ENCODE data around the gene FAM120A. TPM values are rescaled to one million over a fixed set of nuclear protein-coding genes. Genes with fewer than 3 reads are reported as not detected.

Gene FAM120A
- polyA plus RNA-seq, 1 donor from 2014 or later, result 8.9 TPM

DNA sequence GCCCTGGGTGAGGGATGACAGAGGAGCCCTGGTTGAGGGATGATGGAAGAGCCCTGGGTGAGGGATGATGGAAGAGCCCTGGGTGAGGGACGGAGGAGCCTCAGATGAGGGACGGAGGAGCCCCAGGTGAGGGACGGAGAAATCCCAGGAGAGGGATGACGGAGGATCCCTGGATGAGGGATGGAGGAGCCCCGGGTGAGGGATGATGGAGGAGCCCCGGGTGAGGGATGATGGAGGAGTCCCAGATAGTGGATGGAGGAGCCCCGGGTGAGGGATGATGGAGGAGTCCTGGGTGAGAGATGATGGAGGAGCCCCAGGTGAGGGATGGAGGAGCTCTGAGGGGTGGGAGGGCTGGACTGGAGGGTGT is 135.8 kb downstream of the FAM120A start:
- H2AFZ ChIP-seq (ENCODE audit: low read depth, low read length), result no peak overlapping the region
- H3K9me3 ChIP-seq (ENCODE audit: low read length), result no peaks in the 10 kb centered on the region
- H3K9ac ChIP-seq (ENCODE audit: low read length), result no peak overlapping the region
- H3K9me2 ChIP-seq (ENCODE audit: insufficient read depth, low read length), result no peaks in the 10 kb centered on the region
- TF ChIP-seq SMC3 (conservative IDR thresholded peaks at IDR 0.05; ENCODE audit: poor library complexity) (no peak), POLR2AphosphoS5 (IDR thresholded peaks at IDR 0.05) (no peak), EZH2 (IDR thresholded peaks at IDR 0.05; ENCODE audit: borderline replicate concordance, insufficient read depth, low read length, poor library complexity, severe bottlenecking) (no peak), EP300 (conservative IDR thresholded peaks at IDR 0.05; ENCODE audit: poor library complexity, severe bottlenecking) (no peak), RAD21 (conservative IDR thresholded peaks at IDR 0.05) (no peak), TAF1 (IDR thresholded peaks at IDR 0.05; ENCODE audit: low read depth) (no peak), MXI1 (conservative IDR thresholded peaks at IDR 0.05; ENCODE audit: poor library complexity, severe bottlenecking) (no peak)
- TF ChIP-seq, protein P1, sequence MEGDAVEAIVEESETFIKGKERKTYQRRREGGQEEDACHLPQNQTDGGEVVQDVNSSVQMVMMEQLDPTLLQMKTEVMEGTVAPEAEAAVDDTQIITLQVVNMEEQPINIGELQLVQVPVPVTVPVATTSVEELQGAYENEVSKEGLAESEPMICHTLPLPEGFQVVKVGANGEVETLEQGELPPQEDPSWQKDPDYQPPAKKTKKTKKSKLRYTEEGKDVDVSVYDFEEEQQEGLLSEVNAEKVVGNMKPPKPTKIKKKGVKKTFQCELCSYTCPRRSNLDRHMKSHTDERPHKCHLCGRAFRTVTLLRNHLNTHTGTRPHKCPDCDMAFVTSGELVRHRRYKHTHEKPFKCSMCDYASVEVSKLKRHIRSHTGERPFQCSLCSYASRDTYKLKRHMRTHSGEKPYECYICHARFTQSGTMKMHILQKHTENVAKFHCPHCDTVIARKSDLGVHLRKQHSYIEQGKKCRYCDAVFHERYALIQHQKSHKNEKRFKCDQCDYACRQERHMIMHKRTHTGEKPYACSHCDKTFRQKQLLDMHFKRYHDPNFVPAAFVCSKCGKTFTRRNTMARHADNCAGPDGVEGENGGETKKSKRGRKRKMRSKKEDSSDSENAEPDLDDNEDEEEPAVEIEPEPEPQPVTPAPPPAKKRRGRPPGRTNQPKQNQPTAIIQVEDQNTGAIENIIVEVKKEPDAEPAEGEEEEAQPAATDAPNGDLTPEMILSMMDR (IDR thresholded peaks at IDR 0.05; ENCODE audit: poor library complexity, severe bottlenecking), result no peak
- TF ChIP-seq, protein P2, sequence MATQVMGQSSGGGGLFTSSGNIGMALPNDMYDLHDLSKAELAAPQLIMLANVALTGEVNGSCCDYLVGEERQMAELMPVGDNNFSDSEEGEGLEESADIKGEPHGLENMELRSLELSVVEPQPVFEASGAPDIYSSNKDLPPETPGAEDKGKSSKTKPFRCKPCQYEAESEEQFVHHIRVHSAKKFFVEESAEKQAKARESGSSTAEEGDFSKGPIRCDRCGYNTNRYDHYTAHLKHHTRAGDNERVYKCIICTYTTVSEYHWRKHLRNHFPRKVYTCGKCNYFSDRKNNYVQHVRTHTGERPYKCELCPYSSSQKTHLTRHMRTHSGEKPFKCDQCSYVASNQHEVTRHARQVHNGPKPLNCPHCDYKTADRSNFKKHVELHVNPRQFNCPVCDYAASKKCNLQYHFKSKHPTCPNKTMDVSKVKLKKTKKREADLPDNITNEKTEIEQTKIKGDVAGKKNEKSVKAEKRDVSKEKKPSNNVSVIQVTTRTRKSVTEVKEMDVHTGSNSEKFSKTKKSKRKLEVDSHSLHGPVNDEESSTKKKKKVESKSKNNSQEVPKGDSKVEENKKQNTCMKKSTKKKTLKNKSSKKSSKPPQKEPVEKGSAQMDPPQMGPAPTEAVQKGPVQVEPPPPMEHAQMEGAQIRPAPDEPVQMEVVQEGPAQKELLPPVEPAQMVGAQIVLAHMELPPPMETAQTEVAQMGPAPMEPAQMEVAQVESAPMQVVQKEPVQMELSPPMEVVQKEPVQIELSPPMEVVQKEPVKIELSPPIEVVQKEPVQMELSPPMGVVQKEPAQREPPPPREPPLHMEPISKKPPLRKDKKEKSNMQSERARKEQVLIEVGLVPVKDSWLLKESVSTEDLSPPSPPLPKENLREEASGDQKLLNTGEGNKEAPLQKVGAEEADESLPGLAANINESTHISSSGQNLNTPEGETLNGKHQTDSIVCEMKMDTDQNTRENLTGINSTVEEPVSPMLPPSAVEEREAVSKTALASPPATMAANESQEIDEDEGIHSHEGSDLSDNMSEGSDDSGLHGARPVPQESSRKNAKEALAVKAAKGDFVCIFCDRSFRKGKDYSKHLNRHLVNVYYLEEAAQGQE (IDR thresholded peaks at IDR 0.05; ENCODE audit: borderline replicate concordance), result no peak
- H3K4me3 ChIP-seq (ENCODE audit: low read length), result no peak overlapping the region
- no peaks in the 10 kb centered on the region for H3K27me3 ChIP-seq (ENCODE audit: insufficient read depth, low read depth, low read length)
- peaks cover 3% of the 10 kb centered on the region for H4K20me1 ChIP-seq (ENCODE audit: insufficient read depth)
- H3K27ac ChIP-seq (ENCODE audit: low read length), result no peak overlapping the region
- peaks cover 57% of the 10 kb centered on the region for H3K79me2 ChIP-seq (replicated peaks; ENCODE audit: insufficient read depth, low read length)
- no peaks in the 10 kb centered on the region for H3K36me3 ChIP-seq (ENCODE audit: insufficient read depth, low read length)
- H3F3A ChIP-seq (ENCODE audit: insufficient read depth, low read length, poor library complexity, severe bottlenecking), result no peaks in the 10 kb centered on the region
- no peak overlapping the region for H3K4me2 ChIP-seq (ENCODE audit: low read length)

DNA sequence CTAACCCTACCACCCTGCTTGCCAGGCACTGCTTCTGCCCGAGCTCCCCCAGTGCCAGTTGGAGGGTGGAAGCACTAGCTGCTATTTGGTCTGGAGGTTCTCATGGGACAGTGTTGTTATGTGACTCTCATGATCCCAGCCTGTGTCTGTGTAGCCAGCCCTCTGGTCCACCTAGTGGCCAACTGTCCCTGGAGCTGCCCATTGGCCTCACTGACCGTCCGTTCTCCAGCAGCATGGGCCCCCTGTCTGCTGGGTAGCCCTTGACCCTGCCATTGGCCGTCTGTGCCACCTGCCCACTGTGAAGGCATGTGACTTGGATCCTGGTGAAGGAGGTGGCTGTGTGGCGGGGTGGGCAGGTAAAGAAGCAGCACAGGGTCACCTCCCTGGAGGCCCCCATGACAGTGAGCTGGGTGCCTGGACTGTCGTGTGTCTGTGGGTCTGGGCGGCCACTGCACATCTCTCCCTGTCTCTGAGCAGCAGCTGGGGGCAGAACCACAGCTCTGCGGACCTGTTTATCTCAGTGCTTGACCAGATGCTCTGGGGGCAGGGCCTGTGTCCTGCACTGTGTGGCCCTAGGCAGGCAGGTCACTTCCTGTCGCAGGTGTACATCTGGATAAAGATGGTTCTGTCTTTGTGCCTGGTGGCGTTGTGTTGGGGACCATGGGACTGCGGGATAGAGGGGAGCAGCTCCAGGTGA is 136.3 kb downstream of the FAM120A start:
- TF ChIP-seq, protein P1 (IDR thresholded peaks at IDR 0.05; ENCODE audit: poor library complexity, severe bottlenecking), result no peak
- TF ChIP-seq TAF1 (IDR thresholded peaks at IDR 0.05; ENCODE audit: low read depth), result no peak
- no peak for TF ChIP-seq RAD21 (conservative IDR thresholded peaks at IDR 0.05)
- TF ChIP-seq EZH2 (IDR thresholded peaks at IDR 0.05; ENCODE audit: borderline replicate concordance, insufficient read depth, low read length, poor library complexity, severe bottlenecking), result no peak
- TF ChIP-seq SMC3 (conservative IDR thresholded peaks at IDR 0.05; ENCODE audit: poor library complexity), result no peak
- TF ChIP-seq MXI1 (conservative IDR thresholded peaks at IDR 0.05; ENCODE audit: poor library complexity, severe bottlenecking), result no peak
- TF ChIP-seq POLR2AphosphoS5 (IDR thresholded peaks at IDR 0.05), result no peak
- no peak for TF ChIP-seq EP300 (conservative IDR thresholded peaks at IDR 0.05; ENCODE audit: poor library complexity, severe bottlenecking)
- TF ChIP-seq, protein P2 (IDR thresholded peaks at IDR 0.05; ENCODE audit: borderline replicate concordance), result no peak
- H3K9me3 ChIP-seq (ENCODE audit: low read length), result no peaks in the 10 kb centered on the region
- no peak overlapping the region for H3K4me2 ChIP-seq (ENCODE audit: low read length)
- no peaks in the 10 kb centered on the region for H3F3A ChIP-seq (ENCODE audit: insufficient read depth, low read length, poor library complexity, severe bottlenecking)
- no peak overlapping the region for H3K9ac ChIP-seq (ENCODE audit: low read length)
- no peak overlapping the region for H3K4me3 ChIP-seq (ENCODE audit: low read length)
- H3K27ac ChIP-seq (ENCODE audit: low read length), result no peak overlapping the region
- H2AFZ ChIP-seq (ENCODE audit: low read depth, low read length), result no peak overlapping the region
- H4K20me1 ChIP-seq (ENCODE audit: insufficient read depth), result peaks cover 3% of the 10 kb centered on the region
- no peaks in the 10 kb centered on the region for H3K36me3 ChIP-seq (ENCODE audit: insufficient read depth, low read length)
- H3K27me3 ChIP-seq (ENCODE audit: insufficient read depth, low read depth, low read length), result no peaks in the 10 kb centered on the region
- no peaks in the 10 kb centered on the region for H3K9me2 ChIP-seq (ENCODE audit: insufficient read depth, low read length)
- H3K79me2 ChIP-seq (replicated peaks; ENCODE audit: insufficient read depth, low read length), result peaks cover 56% of the 10 kb centered on the region

Measured in neural cell (in vitro differentiated cells).